Fibroblast of lung (primary cell): Measurements from ENCODE around the gene RAB17.

Source experiments
- CTCF ChIP-seq, 2 donors: IDR thresholded peaks in 1 of 2; conservative IDR thresholded peaks in 1 of 2; 1 replicate in 1 of 2; 2 replicates in 1 of 2; pipeline ENCODE4 v1.5.1; 2011 to 2012; ENCODE audit warnings: low read length in 2 of 2, control low read depth in 1 of 2, inconsistent platforms in 1 of 2, low read depth in 1 of 2, mild to moderate bottlenecking in 1 of 2
- EZH2 ChIP-seq: IDR thresholded peaks from 2 replicates; pipeline ENCODE4 v1.5.1; 2012; ENCODE audit warnings: low read length, control low read depth, mild to moderate bottlenecking; ENCODE audit errors: missing control alignments

GRCh38 chr2:237577956-237578870 is 12.3 kb downstream of the RAB17 start:
- TF ChIP-seq CTCF (conservative IDR thresholded peaks at IDR 0.05 in 1 of 2, IDR thresholded peaks at IDR 0.05 in 1 of 2; ENCODE audit: low read depth in 1 of 2, low read length in 2 of 2) (no peak), EZH2 (no peak)
